ENCODE results near the gene OR51B5.
"Not testable (repeated sequence)": the region's sequence is repeated elsewhere in the genome, so short reads cannot be mapped to it uniquely, and the experiment has no call there.

OR51B5 gene

GRCh38 chr11:5368502-5369043, 25.2 kb upstream of the OR51B5 start:
- TF ChIP-seq CTCF (conservative IDR thresholded peaks at IDR 0.05; ENCODE audit: low read depth, low read length), result no peak
- no peak overlapping the region for H3K4me3 ChIP-seq (ENCODE audit: low read depth, low read length)
- DNase-seq (ENCODE audit: low read depth), result no peak

GRCh38 chr11:5367448-5368074, 24.2 kb upstream of the OR51B5 start:
- DNase-seq (ENCODE audit: low read depth), result peak; percentile 77
- H3K4me3 ChIP-seq (ENCODE audit: low read depth, low read length), result no peak overlapping the region
- TF ChIP-seq CTCF (conservative IDR thresholded peaks at IDR 0.05; ENCODE audit: low read depth, low read length), result no peak

GRCh38 chr11:5366856-5367255, 23.5 kb upstream of the OR51B5 start:
- DNase-seq (ENCODE audit: low read depth), result no peak
- no peak for TF ChIP-seq CTCF (conservative IDR thresholded peaks at IDR 0.05; ENCODE audit: low read depth, low read length)
- no peak overlapping the region for H3K4me3 ChIP-seq (ENCODE audit: low read depth, low read length)

- H3K4me3 ChIP-seq (ENCODE audit: low read depth, low read length); DNase-seq (ENCODE audit: low read depth): not testable (repeated sequence)
- peak; percentile 23 for TF ChIP-seq CTCF (conservative IDR thresholded peaks at IDR 0.05; ENCODE audit: low read depth, low read length)
These were observed 23.0 kb upstream of the OR51B5 start for GRCh38 chr11:5366365-5366764.

- TF ChIP-seq CTCF (conservative IDR thresholded peaks at IDR 0.05; ENCODE audit: low read depth, low read length), result no peak
- H3K4me3 ChIP-seq (ENCODE audit: low read depth, low read length), result no peak overlapping the region
- peak; percentile 91 for DNase-seq (ENCODE audit: low read depth)
These were observed 20.9 kb upstream of the OR51B5 start for GRCh38 chr11:5364214-5364613.

- DNase-seq (ENCODE audit: low read depth), result no peak
- no peak overlapping the region for H3K4me3 ChIP-seq (ENCODE audit: low read depth, low read length)
- no peak for TF ChIP-seq CTCF (conservative IDR thresholded peaks at IDR 0.05; ENCODE audit: low read depth, low read length)
These were observed 20.4 kb upstream of the OR51B5 start for GRCh38 chr11:5363679-5364078.

- TF ChIP-seq CTCF (conservative IDR thresholded peaks at IDR 0.05; ENCODE audit: low read depth, low read length), result no peak
- DNase-seq (ENCODE audit: low read depth), result peak; percentile 39
- no peak overlapping the region for H3K4me3 ChIP-seq (ENCODE audit: low read depth, low read length)
These were observed 18.8 kb upstream of the OR51B5 start for GRCh38 chr11:5362017-5362625.

- DNase-seq (ENCODE audit: low read depth); H3K4me3 ChIP-seq (ENCODE audit: low read depth, low read length): not testable (repeated sequence)
These were observed 12.7 kb upstream of the OR51B5 start for GRCh38 chr11:5356031-5356430.

Measured in choroid plexus epithelial cell (primary cell).